ENCODE results near the gene COPE.
A peak's percentile ranks its signal among the peaks of the same experiment; 100 is the strongest.
"Not testable (repeated sequence)": the region's sequence is repeated elsewhere in the genome, so short reads cannot be mapped to it uniquely, and the experiment has no call there.

COPE gene

DNA sequence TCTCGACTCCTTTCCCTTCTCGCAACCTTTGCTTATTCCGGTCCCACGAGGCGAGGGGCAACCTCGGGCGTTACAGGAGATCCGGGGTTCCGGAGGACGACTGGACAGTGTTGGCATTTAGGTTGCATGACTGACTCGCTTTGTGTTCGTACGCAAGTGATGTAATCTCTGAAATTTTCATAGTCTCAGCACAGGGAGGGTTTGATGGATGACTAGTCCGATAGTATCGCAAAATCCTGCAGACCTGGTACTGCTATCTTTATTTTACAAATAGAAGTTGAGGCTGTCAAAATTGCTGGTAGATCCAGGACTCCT is 670 bp upstream of the COPE start:
- TF ChIP-seq, protein P1, sequence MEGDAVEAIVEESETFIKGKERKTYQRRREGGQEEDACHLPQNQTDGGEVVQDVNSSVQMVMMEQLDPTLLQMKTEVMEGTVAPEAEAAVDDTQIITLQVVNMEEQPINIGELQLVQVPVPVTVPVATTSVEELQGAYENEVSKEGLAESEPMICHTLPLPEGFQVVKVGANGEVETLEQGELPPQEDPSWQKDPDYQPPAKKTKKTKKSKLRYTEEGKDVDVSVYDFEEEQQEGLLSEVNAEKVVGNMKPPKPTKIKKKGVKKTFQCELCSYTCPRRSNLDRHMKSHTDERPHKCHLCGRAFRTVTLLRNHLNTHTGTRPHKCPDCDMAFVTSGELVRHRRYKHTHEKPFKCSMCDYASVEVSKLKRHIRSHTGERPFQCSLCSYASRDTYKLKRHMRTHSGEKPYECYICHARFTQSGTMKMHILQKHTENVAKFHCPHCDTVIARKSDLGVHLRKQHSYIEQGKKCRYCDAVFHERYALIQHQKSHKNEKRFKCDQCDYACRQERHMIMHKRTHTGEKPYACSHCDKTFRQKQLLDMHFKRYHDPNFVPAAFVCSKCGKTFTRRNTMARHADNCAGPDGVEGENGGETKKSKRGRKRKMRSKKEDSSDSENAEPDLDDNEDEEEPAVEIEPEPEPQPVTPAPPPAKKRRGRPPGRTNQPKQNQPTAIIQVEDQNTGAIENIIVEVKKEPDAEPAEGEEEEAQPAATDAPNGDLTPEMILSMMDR (IDR thresholded peaks at IDR 0.05; ENCODE audit: control insufficient read depth, extremely low read depth, insufficient read depth), result no peak
- H3K4me3 ChIP-seq (ENCODE audit: low read depth, low read length), result peak overlapping the region; percentile 100
- no peak for DNase-seq (ENCODE audit: low read depth)

DNA sequence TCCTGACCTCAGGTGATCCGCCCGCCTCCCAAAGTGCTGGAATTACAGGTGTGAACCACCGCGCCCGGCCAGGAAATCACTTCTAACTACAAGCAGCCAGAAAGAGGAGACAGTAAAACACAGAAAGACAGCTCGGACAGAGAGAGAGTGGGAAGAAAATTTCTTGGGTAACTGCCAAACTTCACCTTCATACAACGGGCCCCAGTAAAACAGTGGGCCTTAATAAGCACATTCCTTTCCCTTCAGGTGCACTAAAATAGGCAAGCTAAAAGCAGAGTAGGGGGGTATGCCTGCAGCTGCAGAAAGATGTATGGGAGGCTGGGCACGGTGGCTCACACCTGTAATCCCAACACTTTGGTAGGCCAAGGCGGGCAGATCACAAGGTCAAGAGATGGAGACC is 1.6 kb downstream of the COPE start:
- peak overlapping the region; percentile 100 for H3K4me3 ChIP-seq (ENCODE audit: low read depth, low read length)
- DNase-seq (ENCODE audit: low read depth), result not testable (repeated sequence)

DNA sequence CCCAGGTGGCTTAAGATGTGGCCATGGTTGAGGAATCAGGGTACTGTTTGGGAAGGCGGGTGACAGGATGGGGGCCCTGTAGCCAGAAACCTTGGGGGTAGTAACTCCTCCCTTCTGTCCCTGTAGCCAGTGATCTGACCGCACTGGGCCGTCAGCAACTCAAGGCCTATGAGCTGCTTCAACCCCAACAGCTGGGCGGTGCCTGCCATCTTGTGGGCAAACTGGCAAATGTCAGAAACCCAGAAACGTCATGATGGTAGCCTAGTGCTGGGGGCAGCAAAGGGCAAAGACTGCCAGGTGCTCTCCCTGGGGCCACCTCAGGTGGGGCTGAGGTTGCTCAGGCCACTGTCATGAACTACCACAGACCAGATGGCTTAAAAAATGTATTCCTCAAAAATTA is 3.5 kb downstream of the COPE start:
- no peak for DNase-seq (ENCODE audit: low read depth)
- TF ChIP-seq, protein P1 (IDR thresholded peaks at IDR 0.05; ENCODE audit: control insufficient read depth, extremely low read depth, insufficient read depth), result peak; percentile 31
- H3K4me3 ChIP-seq (ENCODE audit: low read depth, low read length), result no peak overlapping the region

DNA sequence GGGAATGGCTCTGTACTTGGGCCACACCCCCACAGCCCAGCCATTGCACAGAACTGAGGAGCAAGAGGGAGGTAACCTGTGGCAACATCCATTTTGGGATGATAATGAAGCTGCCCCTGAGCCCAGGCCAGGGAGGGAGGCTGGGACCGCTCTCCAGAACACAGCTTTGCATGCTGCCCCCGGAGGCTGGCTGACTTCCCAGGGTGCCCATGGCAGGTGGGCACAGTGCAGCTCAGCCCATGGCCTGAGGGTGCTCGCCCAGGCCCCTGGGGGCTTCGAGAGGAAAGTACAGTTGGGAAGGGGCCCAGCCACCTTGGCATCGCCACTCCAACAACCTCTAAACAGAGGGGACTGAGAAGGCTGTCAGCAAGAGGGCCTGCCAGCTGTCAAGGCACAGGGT is 5.7 kb downstream of the COPE start:
- TF ChIP-seq, protein P1 (IDR thresholded peaks at IDR 0.05; ENCODE audit: control insufficient read depth, extremely low read depth, insufficient read depth), result no peak

DNA sequence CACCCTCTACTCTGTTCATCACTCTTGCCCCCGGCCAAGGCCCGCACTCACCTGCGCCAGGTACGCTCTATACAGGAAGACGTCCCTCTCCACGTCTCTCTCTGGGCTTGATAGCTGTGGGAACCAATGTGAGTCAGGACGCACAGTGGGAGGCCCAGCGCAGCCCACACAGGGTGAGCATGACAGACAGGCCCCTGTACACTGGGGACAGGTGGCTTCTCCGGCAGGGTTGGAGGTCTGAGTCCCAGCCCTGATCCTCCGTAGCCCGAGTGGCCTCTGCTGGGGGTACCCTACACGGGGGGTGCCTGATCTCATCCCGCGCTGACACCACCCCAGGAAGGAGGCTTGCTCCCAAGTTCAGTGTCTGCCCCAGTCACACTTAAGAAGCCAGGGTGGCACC is 6.3 kb downstream of the COPE start:
- H3K4me3 ChIP-seq (ENCODE audit: low read depth, low read length), result no peak overlapping the region
- no peak for DNase-seq (ENCODE audit: low read depth)
- TF ChIP-seq, protein P1 (IDR thresholded peaks at IDR 0.05; ENCODE audit: control insufficient read depth, extremely low read depth, insufficient read depth), result no peak

More for the DNA sequence above, 5.7 kb downstream of the COPE start:
- no peak overlapping the region for H3K4me3 ChIP-seq (ENCODE audit: low read depth, low read length)
- DNase-seq (ENCODE audit: low read depth), result no peak

DNA sequence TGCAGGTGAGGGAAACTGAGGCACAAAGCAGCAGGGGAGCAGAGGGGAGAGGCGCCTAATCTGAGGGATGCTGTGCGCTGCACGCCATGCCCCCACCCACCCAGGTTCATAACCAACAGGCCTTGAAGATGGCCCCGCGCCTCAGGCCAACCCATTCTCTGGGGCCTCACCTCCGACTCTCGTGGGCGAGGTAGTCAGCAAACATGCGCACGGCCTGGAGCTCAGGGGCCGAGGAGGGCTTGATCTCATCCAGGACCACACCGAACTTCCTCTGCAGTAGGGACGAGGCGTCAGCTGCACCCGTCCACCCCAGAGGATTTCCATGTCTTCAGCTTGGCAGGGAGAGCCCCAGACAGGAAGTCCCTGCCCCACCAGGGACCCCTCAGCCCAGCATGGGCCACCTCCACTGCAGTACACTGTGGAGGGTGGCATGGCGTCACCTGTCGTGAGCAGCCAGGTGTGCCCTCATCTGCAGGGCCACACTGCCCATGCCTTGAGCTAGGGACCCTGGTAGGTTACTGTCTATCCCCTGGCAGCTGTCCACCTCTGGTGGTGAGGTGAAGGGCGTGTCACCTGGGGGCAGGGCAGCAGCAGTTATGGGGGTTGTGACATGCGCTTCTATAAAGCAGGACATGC is 8.3 kb downstream of the COPE start:
- DNase-seq (ENCODE audit: low read depth), result no peak
- H3K4me3 ChIP-seq (ENCODE audit: low read depth, low read length), result no peak overlapping the region
- TF ChIP-seq, protein P1 (IDR thresholded peaks at IDR 0.05; ENCODE audit: control insufficient read depth, extremely low read depth, insufficient read depth), result no peak

DNA sequence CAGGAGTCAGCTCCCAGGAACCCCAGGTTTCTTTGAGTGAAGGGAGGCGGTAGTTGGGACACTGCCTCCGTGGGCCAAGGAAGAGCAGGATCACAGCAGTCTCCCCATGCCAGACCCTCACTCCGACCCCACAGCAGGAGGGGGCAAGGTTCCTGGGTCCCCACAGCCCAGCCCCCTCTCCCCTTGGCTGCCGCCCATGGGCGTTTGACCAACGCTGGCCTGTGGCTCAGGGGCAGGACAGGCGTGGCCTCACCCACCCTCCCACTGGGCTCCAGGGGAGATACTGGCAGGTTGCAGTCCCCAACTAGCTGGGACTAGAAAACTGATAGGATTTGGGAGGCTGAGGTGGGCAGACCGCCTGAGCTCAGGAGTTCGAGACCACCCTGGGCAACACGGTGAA is 9.2 kb downstream of the COPE start:
- H3K4me3 ChIP-seq (ENCODE audit: low read depth, low read length), result no peak overlapping the region
- no peak for DNase-seq (ENCODE audit: low read depth)
- TF ChIP-seq, protein P1 (IDR thresholded peaks at IDR 0.05; ENCODE audit: control insufficient read depth, extremely low read depth, insufficient read depth), result no peak

Data from LNCaP clone FGC (cell line).